ENCODE measurements around the gene BBS9.

Gene BBS9

DNA sequence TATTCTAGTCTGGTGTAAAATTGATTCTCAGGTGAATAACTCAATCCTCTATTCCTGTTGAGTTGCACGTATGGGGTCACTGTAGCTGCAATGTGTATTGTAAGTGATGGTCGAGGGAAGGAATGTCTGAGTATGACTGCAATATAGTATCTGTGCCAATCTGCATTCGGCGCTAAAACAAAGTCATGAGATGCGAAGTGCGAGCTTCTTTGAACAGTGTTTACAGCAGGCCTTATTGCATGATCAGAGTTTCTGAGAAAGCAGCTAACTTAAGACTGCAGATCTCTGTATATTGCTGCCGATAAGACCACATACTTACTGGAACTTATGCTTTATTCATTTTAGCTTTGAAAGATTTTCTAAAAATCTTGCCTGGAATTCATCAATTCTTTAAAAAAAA lies 434.3 kb downstream of the BBS9 start:
- DNase-seq, result no peak

DNA sequence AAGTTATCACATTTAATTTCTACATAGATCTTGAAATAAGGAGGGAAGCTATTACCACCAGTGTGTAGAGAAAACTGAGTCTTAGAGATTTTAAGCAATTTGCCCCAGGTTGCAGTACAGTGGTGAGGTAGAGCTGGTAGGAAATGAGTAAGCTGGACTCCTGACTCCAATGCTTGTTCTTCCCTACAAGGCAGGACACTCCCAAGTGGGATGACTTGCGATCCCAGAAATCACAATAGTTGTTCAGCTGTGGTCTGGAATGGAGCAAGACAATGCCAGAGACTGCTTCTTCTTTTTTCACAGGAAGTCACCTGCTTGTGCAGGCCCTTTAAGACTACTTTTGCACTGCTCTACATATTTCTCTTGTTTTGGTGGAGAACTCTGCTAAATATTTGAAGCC lies 448.8 kb downstream of the BBS9 start:
- DNase-seq, result no peak

DNA sequence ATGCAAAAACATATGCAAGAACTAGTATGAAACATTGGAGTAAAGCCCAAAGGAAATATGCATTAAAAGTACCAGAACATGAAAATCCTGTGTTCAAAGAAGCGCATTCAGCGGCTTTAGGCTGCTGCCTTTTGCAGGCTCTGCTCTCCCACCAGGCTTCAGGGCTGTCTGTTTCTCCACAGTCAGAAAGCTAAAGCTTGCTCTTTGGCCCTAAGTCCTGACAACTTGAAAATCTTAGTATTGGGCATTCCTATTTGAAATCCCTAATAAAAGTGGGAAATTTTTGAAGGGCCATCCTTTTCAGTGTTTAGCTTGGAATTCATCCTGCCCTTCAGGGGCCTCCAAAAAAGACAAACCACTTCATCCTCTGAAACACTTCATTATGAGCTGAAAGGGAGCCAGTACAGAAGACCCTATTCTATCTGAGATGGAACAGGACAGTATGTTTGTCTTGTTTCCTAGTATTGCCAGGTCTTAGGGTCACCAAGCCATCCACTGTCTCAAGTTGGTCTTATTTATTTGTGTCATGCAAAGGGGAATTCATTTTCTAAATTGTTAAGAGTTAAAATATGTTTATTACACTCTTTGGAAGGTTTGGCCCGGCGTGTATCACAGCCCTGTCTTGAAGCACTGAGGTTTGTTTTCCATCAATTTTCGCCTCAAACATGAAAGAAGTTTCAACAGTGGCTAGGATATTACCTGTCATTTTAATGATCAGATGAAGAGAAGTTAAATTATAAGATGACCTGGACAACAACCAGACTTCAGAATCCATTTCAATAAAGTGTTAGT lies 449.7 kb downstream of the BBS9 start:
- no peak for DNase-seq

DNA sequence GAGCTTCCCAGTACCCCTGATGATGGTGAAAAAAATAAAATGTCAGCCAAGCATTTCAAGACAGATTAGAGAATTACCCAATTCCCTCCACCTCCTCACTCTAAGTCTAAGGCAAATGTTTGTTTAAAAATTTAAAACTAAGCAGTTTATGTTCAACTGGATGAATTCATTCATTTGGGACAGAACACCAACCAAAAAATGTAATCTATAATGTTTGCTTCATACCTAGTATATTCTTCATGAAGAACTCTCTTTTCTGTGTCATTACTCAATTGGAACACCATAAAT lies 450.3 kb downstream of the BBS9 start:
- no peak for DNase-seq

DNA sequence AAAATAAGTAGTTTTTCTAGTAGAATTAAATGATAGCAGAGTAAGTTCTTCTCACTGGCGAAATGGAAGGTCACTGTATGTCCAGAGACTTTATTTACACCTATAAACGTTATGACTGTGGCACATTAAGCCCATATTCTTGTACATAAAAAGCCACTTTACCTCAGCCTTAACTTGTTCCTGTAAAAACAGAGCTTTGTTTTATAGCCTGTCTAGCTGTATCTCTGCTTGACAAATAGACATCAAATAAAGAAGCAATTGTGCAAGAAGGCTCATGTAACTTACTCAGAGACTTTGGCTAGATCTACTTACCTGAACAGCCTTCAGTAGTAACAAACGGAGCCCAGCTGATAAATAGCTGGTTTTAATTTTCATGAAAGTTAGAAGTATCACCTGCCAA lies 451.9 kb downstream of the BBS9 start:
- no peak for DNase-seq

DNA sequence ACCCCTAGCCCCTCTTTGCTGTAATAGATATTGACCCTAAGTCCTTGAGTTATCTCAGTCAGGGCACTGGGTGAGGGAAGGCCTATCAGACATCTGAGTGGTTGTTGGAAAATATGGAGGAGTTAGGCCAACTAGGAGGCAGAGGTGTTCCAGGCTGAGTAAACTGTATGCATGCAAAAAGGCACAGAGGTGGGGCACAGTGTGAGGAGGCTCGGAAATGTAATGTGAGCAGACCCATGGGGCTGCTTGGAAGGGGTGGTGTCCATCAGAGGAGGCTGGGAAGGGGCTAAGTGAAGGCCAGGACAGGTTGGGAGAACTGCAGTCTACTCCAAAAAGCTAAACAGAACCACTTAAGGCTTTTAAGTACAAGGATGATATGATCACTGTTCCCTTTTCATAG lies 452.7 kb downstream of the BBS9 start:
- no peak for DNase-seq

DNA sequence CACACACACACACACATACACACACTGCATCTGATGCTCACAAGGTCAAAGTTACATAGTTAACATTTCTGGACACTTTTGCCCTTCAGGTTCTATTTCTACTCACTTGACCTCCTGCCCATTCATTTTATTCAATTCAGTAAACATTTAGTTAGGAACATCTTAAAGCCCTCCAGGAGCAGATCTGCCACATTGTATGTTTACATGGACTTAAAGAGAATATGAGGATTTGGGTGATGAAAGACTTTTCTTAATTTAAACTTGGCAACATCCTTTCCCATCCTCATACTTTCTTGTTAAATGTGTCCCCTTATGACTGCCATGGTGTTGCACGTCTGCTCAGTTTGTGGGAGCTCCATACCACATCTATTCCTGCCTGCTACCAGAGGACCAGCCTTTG lies 453.2 kb downstream of the BBS9 start:
- no peak for DNase-seq

DNA sequence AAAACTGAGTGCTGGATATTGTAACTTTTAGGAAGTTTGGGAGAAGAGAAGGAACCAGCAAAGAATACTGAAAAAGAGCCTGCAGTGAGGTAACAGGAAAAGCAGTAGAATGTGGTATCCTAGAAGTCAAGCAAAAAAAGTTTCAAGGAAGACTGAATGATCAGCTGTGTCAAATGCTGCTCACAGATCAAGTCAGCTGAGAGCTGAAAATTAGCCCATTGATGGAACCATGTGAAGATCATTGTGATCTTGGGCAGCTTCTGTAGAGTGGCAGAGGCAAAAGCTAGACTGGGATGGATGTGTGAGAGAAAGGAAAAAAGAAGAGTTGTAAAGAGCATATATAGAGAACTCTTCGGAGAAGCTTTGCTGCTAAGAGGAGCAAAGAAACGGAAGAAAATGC lies 460.5 kb downstream of the BBS9 start:
- DNase-seq, result no peak

DNA sequence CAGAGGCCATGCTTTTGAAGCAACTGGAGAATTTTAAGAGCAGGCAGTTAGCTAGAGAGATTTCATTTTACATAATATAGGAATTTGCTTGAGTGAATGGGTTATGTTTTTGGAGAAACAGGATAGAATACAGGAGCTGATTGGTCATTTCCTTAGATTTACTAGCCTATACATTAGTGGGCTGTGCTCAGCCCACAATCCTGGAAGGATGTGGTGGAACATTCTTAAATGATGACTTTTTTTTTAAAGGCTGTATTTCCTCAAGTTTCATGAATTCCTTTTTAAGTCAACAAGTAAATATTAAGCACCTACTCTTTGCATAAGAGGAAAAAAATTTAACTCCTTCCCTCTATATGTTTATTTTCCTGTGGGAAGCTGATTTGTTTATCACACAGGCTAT lies 461.6 kb downstream of the BBS9 start:
- no peak for DNase-seq

DNA sequence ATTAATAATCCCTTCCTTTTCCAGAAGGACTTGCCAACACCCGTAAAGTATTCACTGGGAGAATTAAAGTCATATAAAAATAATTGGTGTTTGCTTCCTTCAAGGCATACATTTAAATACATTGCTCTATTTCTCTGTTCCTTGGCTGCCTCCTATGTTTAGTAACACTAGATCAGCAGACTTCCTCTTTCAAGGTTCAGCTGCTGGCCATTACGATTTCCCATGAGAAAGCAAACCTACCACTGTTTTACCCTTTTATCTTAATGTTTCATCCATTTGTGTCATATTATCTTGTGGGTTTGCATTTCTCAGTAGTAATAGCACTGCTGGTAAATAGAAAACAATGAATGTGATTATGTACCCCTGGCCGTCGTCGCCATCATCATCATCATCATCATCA lies 462.1 kb downstream of the BBS9 start:
- DNase-seq, result peak; percentile 14

DNA sequence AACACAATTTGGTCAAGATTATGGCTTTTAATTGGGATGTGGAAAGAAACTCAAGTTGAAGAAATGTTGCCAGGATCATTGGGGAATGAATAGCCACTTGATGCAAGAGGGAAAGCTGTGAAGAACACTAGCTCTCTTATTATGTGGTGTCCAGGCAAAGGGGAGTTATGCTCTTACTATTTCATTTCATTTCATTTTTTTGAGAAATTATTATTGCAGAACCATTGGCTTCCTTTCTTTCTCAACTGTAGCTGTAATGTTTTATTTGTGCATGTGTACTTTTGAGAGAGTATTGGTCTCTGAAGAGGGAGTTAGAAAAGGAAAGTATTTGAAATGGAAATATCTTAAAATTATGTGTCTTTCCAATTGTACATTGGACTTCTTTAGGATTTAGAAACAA lies 463.4 kb downstream of the BBS9 start:
- no peak for DNase-seq

DNA sequence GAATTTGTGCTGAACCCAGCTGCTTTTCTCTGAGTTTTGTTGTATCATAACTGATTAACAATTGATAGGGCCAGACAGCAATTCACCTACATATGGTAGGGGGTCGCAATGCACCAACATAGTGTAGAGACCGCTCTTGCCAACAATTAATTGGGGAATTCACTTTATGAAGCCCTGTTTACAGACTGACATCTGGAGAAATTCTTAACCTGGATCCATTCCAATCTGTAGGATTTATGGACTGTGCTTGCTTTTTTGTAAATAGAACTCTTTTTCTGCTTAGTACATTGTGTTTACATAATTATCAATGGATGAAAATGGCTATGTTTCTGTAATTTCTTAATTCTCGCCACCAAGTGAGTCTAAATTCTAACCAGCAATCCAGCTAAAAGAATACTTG lies 464.2 kb downstream of the BBS9 start:
- DNase-seq, result no peak

DNA sequence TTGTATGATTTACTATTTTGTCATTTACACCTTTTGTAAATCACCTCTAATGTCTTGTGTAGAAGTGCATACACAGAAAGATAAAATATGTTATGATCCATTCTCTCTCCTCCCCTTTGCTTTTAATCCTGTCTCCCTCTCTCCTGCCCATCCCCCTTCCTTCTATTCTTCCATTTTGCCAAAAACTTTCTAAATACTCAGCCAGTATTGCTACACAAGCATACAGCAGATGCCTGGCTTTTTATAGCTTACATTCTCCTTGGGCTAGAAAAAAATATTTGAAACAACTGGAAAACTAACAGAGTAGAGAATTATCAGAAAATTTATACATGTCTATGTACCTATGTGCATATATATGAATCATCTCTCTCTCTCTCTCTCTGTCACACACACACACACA lies 467.3 kb downstream of the BBS9 start:
- no peak for DNase-seq

DNA sequence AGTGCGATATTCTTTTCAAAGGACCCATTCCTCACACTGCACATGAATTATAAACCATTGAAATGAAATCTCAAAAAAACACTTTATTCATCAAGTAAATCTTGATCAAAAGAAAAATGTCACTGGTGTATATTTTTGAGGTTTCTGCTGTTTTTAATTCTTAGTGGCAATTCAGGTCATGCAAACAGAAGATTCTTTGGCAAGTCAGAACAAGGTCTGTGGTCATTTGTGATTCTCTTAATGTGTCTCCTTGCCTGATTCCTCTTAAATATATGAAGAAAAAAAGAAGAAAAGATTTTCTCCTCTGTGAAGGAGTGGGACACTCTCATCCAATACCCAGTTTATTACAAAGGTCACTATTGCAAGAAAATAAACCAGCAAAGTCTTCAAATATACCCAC lies 467.8 kb downstream of the BBS9 start:
- DNase-seq, result no peak

DNA sequence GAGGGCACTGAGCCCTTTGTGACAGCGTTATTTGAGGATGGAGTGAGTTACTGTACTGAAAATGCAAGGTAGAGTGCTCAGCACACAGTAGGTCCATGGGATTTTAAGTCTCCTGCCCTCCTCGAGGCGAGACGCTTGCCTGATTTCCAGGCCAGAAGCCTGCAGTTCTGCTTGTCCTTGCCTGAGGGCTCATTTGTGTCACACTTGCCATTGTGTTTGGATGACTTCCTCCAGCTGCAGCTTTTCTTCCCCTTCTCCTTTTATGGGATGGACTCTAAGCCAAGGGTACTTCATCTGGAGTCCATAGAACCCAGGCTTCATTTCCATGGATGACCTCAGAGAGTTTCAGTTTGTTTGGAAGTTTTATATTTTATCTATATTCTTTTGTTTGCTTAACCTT lies 471.7 kb downstream of the BBS9 start:
- DNase-seq, result no peak

DNA sequence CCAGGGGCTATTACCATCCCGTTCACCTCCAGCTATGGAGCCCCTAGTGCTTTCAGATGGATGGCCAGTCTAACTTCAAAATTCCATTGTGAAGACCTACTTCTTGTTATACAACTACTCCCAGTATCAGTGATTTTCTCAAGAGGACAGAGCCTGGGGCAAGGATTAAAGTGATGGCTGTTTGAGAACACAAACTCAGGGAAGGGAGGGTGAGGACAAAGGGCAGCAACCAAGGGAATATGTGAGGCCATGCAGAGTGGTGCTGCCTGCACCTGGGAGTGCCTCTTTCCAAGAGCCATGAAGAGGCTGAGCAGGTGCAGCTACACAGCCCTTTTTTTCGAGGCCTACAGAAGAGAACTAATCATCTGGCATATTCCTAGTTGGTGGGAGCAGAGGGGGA lies 472.5 kb downstream of the BBS9 start:
- DNase-seq, result no peak

DNA sequence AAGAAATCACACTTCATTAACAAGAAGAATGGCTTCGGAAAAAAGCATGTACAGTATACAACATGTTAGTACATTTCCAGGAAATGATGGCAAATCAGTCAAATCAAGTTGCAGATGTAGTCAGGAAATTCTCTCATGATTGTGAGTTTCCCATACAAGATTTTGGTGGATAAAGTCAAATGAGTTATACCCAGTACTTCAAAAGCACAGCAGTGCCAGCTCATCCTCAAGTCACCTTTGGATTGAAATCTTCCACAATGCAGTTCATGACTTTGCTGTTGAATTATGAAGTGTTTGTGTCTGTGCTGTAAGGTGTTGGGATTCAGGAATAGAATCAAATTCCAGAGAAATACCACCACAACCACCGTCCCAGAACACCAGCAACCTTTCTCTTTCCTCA lies 474.7 kb downstream of the BBS9 start:
- no peak for DNase-seq

DNA sequence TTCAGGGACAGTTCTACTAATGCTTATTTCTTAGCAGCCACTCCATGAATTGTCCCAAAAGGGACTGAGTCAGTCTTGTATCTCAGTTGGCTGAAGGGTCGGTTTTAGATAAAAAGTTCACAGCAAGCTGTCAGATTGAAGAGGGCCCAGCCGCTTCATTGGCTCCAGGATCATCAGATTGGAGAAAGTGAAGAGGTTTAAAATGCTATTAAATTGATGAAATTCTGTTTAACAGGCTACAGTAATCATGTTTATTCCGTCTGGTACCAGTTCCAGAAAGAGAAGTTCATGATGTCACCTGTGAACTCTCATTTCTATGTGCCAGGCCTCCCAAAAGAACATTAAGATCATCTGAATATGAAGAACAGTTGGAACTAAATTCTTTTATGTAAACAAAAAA lies 481.6 kb downstream of the BBS9 start:
- no peak for DNase-seq

DNA sequence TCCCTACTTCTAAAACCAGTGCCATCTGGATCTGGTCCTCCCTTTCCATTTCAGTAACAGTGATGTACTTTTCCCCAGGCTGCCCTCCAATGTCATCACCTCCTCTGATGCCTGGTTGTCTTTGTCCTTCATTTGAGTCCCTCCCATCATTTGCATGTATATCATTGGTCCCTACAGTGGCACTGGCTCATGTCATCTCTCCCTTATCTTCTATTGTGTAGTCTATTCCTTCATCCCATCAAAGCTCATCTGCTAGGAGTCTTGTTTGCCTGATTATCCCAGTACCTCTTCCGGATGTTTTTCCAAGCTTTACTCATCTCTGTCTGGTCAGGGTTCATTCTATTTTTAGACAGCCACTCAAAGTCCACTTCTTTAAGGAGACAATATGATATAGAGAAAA lies 483.1 kb downstream of the BBS9 start:
- DNase-seq, result no peak

DNA sequence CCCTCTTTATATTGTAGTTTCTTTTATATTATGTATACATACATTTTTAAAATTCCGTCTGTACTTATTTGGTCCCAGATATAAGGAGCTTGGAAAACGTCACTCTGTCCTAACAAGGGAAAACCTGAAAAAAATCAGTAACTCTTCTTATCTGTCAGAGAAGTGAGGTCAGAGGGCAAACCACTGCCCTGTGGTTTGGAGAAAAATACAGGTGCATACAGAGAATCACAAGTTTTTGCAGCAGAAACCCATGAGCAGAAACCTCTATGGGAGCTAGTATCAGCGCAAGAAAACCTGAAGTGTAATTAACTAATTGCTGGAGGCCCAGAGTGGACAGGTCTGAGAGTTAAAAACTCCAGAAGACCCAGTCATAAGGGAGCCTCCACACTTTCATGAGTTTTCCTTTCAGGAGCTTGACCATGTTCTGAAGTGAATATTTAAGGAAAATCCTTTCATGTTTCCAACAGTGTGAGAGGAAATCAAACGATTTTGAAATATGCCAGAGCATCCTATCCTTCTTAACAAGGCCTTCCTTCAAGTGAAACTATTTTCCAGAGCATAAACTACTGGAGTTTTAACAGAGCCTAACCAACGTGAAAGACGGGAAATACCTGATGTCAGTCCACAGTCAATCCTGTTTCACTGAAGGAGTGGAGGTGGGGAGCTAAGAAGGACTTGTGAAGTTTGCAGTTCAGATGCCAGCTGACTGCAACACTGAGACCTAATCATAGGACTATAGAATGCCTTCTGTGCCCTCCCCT lies 485.2 kb downstream of the BBS9 start:
- no peak for DNase-seq

DNA sequence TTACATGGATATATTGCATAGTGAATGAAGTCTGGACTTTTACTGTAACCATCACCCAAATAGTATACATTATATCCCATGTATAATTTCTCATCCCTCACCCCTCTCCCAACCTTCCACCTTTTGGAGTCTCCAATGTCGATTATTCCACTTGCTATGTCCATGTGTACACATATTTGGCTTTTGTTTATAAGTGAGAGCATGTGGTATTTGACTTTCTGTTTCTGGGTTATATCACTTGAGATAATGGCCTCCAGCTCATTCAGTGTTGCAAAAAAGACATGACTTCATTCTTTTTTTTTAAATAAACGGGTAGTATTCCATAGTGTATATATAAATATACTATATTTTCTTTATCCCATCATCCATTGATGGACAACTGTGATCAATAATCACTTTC lies 487.4 kb downstream of the BBS9 start:
- no peak for DNase-seq

DNA sequence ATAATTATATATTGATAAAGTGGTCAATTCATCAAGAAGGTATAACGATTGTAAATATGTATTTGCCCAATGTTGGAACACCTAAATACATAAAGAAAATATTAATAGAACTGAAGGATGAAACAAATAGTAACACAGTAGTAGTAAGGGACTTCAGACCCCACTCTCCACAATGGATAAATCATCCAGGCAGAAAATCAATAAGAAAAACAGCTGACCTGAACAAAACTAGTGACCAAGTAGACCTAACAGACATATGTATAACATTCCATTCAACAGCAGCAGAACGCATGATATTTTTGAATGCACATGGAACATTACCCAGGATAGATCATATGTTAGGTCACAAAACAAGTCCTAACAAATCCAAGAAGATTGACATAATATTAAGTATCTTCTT lies 489.9 kb downstream of the BBS9 start:
- DNase-seq, result no peak

DNA sequence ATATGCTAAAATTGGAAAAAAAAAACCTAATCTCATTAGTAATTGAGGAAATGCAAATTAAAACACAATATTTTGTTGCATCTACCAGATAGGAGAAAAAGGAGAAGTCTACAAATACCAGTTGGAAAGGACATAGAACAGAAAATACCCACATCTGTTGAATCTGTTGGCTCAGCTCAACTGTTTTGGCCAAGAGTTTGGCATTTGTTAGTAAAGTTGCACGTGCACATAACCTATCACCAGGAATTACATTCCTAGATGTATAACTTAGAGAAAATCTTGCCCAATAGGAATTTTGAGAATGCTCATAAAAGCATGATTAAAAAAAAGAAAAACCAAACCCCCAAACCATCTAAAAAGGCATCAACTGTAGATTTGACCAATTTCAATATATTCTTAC lies 493.9 kb downstream of the BBS9 start:
- no peak for DNase-seq

DNA sequence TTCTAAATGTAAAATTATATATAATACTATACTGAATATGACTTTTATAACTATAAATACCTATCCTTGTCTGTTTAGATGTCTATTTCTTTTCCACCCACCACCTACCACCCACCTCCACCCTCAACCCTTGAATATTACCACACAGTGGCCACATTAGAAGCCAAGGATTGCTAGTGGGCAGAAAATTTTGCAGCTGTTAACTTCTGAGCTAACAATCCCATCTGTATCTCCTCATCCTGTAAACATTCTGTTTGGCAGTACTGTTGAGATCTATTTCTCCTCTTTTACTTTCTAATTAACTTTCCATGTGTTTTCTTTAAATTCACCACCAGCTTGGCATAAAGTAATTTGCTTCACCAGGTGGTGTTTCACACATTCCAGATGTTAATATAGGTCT lies 494.9 kb downstream of the BBS9 start:
- DNase-seq, result no peak

DNA sequence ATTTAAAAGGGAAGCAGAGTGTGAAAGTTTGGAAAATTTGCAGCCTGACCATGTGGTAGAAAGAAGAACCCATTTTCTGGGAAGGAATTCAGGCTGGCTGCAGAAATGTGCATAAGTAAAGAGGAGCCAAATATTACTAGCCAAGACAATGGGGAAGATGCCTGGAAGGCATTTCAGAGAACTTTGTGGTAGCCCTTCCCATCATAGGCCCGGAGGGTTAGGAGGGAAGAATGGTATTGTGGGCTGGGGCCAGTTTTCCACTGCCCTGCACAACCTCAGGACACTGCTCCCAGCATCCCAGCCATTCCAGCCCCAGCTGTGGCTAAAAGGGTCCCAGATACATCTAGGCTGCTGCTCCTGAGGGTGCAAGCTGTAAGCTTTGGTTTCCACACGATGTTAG lies 497.5 kb downstream of the BBS9 start:
- no peak for DNase-seq

Data from suppressor macrophage treated with lipopolysaccharide for 4 hours (primary cell).